ENCODE measurements around the gene CSH1.
A peak's percentile ranks its signal among the peaks of the same experiment; 100 is the strongest.
"Not testable (repeated sequence)": the region's sequence is repeated elsewhere in the genome, so short reads cannot be mapped to it uniquely, and the experiment has no call there.

The CSH1 gene

GRCh38 chr17:63866625-63867024 is 29.7 kb downstream of the CSH1 start:
- not testable (repeated sequence) for DNase-seq (ENCODE audit: low spot score)

- DNase-seq (ENCODE audit: low spot score), result no peak
Observed at GRCh38 chr17:63859257-63859656, 37.1 kb downstream of the CSH1 start.

- DNase-seq (ENCODE audit: low spot score), result not testable (repeated sequence)
Observed at GRCh38 chr17:63856425-63856824, 39.9 kb downstream of the CSH1 start.

- DNase-seq (ENCODE audit: low spot score), result no peak
Observed at GRCh38 chr17:63855185-63855584, 41.2 kb downstream of the CSH1 start.

- DNase-seq (ENCODE audit: low spot score), result no peak
Observed at GRCh38 chr17:63854709-63855108, 41.7 kb downstream of the CSH1 start.

- DNase-seq (ENCODE audit: low spot score), result no peak
Observed at GRCh38 chr17:63853260-63853659, 43.1 kb downstream of the CSH1 start.

GRCh38 chr17:63850401-63850800 is 46.0 kb downstream of the CSH1 start:
- DNase-seq (ENCODE audit: low spot score), result no peak

GRCh38 chr17:63848834-63849689 is 47.3 kb downstream of the CSH1 start:
- peak; percentile 91 for DNase-seq (ENCODE audit: low spot score)

- no peak for DNase-seq (ENCODE audit: low spot score)
Observed at GRCh38 chr17:63847525-63848249, 48.7 kb downstream of the CSH1 start.

GRCh38 chr17:63845509-63845908 is 50.9 kb downstream of the CSH1 start:
- DNase-seq (ENCODE audit: low spot score), result no peak

Measured in Ammon's horn (tissue), 1 donor.